ENCODE measurements around the gene NVL. TPM values are rescaled to one million over a fixed set of nuclear protein-coding genes. Genes with fewer than 3 reads are reported as not detected.

NVL gene
- total RNA-seq, 1 experiment from 2014 or later = 28.6 TPM

Other genes with a start within 250 kb of the NVL start
- 38.0 and 48.0 TPM in 2 replicates for gene FBXO28, start 216.1 kb downstream of the NVL start, total RNA-seq (2014; rRNA removed)
- gene DEGS1, start 146.9 kb downstream of the NVL start, total RNA-seq (2014; rRNA removed) = 149 and 155 TPM in 2 replicates
- gene CNIH4, start 26.7 kb upstream of the NVL start, total RNA-seq (2014; rRNA removed) = 48.2 and 56.4 TPM in 2 replicates
- 29.2 and 34.6 TPM in 2 replicates for gene WDR26, start 104.6 kb upstream of the NVL start, total RNA-seq (2014; rRNA removed)

All from LHCN-M2 (cell line).